Thymus (tissue), 11 donors: Measurements from ENCODE around the gene RPS6KA2. TPM values are rescaled to one million over a fixed set of nuclear protein-coding genes. Genes with fewer than 3 reads are reported as not detected.

Source experiments
- DNase-seq, 9 donors: peaks; one replicate each; pipeline ENCODE4 v3.0.0-alpha.2; 2013; ENCODE audit warnings: low spot score in 9 of 9, low read depth in 6 of 9, missing footprints in 1 of 9
- H3K27ac ChIP-seq, 2 donors: one replicate each; pipeline ENCODE4 v1.5.1; 2013; ENCODE audit warnings: control low read depth in 1 of 2, low read depth in 1 of 2, low read length in 1 of 2, mild to moderate bottlenecking in 1 of 2, moderate library complexity in 1 of 2
- H3K27me3 ChIP-seq, 2 donors: one replicate each; pipeline ENCODE4 v1.5.1; 2013; ENCODE audit warnings: low read length in 1 of 2; ENCODE audit not compliant: control insufficient read depth in 2 of 2, insufficient read depth in 1 of 2
- H3K36me3 ChIP-seq, 2 donors: one replicate each; pipeline ENCODE4 v1.5.1; 2013; ENCODE audit warnings: low read length in 1 of 2, mild to moderate bottlenecking in 1 of 2, moderate library complexity in 1 of 2; ENCODE audit not compliant: control insufficient read depth in 2 of 2, insufficient read depth in 2 of 2
- H3K4me1 ChIP-seq, 2 donors: one replicate each; pipeline ENCODE4 v1.5.1; 2013; ENCODE audit warnings: low read length in 2 of 2; ENCODE audit not compliant: control insufficient read depth in 2 of 2, insufficient read depth in 2 of 2
- H3K4me3 ChIP-seq, 2 donors: one replicate each; pipeline ENCODE4 v1.5.1; 2013; ENCODE audit warnings: low read length in 2 of 2, control low read depth in 1 of 2, mild to moderate bottlenecking in 1 of 2
- H3K9me3 ChIP-seq, 2 donors: one replicate each; pipeline ENCODE4 v1.5.1; 2013; ENCODE audit warnings: low read length in 1 of 2, mild to moderate bottlenecking in 1 of 2; ENCODE audit not compliant: control insufficient read depth in 2 of 2, insufficient read depth in 1 of 2
- WGBS: extraction: QIAGEN DNeasy Blood & Tissue Kit; methylation state at CpG from one replicate; pipeline ENCODE4 v1.1.7; 2013; 5-methylcytosine and 5-hydroxymethylcytosine counted together
- polyA plus RNA-seq: library from polyadenylated mRNA; stranded (reverse); fragments of 200-250 nt; gene quantifications from one replicate; pipeline ENCODE4 v1.2.3, GENCODE V29; 2013
- total RNA-seq: library from RNA; stranded (reverse); fragments of 120-200 nt; gene quantifications from one replicate; pipeline ENCODE4 v1.2.4, GENCODE V29; 2013
- donor health status: healthy.

Gene RPS6KA2
- total and polyA plus RNA-seq, 2 donors = 2.9 to 12.3 TPM

DNA sequence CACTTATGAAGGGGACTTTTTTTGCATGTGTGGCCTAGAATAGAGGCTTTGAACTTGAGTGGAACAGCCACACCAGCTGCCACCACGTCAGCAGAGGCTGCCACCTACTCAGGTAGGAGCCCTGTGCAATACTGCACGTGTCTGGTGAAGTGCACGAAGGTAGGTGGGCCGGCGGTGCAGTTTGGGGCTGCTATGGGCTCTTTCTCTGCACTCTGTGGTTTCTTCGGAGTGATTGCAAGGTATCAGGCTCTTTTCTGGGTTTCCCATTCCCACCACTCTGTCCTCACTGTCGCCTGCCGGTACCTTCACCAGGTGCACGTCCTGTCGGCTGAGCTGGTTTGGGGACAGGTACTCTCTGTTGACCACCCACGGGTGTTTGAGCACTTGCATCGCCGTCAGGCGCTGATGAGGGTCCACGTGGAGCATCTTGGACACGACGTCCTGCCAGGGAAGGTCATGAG, 213.5 kb downstream of the RPS6KA2 start:
- Histone ChIP-seq H3K9me3 (peaks cover 0 to 5% of the 10 kb centered on the region in 2 donors), H3K4me3 (peak overlapping the region; percentile 17 to 26), H3K27ac (peak overlapping the region in 1 of 2 donors; percentile 72), H3K4me1 (peaks cover 75 to 90% of the 10 kb centered on the region in 2 donors), H3K27me3 (no peaks in the 10 kb centered on the region), H3K36me3 (peaks cover 0 to 3% of the 10 kb centered on the region in 2 donors)
- WGBS = 86% methylated on average over 17 of the region's 17 CpGs
- DNase-seq = peak in 3 of 9 donors; percentile 41 to 75 (median 56)

DNA sequence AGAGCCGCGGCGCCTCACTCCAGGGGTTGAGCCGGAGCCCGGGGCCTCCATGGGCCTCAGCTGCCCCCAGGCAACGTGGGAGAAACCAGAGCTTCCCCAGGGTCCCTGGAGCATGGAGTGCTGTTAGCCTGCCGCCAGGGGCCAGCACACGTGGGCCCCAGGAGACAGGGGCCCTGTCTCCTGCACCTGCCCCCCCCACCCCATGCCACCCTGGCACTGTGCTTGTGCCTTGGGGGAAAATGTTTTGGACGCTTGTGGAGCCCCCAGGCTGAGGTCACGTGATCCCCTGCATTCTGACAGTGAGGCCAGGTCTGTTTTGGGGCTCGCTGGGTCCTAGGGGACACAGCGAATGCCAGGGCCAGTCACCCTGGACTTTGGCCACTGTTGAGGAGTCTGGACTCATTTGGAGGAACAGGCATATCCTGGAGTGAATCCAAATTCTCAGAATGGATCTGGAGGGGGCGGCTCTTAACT, 214.1 kb downstream of the RPS6KA2 start:
- 97% methylated on average over 13 of the region's 13 CpGs for WGBS
- no peak for DNase-seq
- Histone ChIP-seq H3K4me1 (peaks cover 69 to 84% of the 10 kb centered on the region in 2 donors), H3K36me3 (peaks cover 0 to 3% of the 10 kb centered on the region in 2 donors), H3K4me3 (peak overlapping the region; percentile 17 to 26), H3K9me3 (peaks cover 0 to 5% of the 10 kb centered on the region in 2 donors), H3K27ac (peak overlapping the region in 1 of 2 donors; percentile 72), H3K27me3 (no peaks in the 10 kb centered on the region)

DNA sequence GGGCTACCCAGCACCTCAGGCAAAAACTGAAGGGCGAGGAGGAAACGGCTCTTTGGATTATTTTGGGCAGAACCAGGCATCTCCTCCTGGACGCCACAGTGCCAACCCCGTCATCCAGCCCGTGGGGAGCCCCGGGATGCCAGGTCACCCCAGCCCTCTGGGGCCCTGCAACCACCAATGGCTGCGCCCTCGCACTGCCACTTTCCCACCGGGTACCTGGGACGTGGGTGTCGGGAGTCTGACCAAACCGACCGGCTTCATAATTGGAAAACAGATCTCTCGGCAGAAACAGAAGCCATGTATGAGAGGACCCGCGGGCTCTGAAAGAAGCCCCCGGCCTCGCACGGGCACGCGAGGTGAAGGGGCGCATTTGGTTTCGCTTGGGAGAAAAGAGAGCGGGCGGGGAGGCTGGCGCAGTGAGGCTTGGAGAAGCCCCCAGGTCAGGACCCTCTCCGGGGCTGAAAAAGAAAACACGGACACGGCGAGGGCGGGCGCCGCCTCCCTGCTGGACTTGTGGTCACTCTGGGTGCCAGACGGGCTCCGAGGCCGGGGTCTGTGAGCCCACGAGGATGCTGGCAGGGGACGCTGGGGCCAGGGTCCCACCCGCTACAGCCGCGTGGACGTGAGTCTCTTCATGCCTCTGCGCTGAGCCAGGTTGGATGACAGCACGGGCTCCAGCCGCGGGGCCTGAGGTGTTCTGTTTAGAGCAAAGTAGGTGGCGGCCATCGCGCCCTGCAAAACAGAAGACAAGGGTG, 214.7 kb downstream of the RPS6KA2 start:
- Histone ChIP-seq H3K4me3 (peak overlapping the region; percentile 17 to 39), H3K27me3 (no peaks in the 10 kb centered on the region), H3K4me1 (peaks cover 63 to 80% of the 10 kb centered on the region in 2 donors), H3K27ac (peak overlapping the region; percentile 96 to 97), H3K9me3 (peaks cover 0 to 5% of the 10 kb centered on the region in 2 donors), H3K36me3 (peaks cover 0 to 3% of the 10 kb centered on the region in 2 donors)
- 94% methylated on average over 49 of the region's 49 CpGs for WGBS
- peak in 1 of 9 donors; percentile 58 for DNase-seq

DNA sequence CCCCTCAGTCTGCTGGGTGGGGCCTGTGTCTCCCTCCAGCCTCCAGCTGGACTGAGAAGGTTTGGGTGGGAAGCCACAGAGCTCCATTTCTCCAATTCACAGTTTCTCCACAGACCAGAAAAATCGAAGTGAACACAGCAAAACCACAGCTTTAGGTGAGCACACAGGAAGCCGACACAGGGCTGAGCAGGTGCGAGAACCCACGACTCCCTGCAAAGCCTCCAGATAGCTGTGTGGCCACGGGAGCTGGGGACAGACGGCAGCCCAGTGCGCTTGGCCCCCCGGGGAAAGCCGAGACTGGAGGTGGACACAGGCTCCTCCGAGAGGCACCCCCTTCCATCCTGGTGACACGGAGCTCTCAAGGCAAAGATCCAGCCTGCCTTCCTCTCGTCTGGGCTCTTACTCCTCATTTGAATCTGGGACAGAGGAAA, 215.3 kb downstream of the RPS6KA2 start:
- 6% methylated on average over 12 of the region's 12 CpGs for WGBS

DNA sequence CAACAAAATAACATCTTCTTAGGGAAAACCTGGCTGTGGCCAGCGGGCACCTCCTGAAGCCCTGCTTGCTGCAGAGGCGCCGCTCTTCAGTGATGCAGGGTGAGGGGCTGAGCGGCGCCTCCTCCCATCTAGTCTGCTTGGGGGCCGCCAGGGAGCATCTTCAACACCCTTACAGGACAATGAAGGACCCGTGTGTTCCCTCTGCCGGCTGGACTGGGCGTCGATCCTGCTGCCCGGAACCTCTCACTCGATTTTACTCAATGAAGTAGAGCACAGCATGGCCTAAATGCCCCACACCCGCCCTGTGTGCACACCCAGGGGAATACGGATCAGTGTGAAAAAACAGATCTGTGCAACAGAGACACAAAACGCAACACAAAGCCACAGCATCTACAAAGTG, 215.8 kb downstream of the RPS6KA2 start:
- Histone ChIP-seq H3K27me3 (no peaks in the 10 kb centered on the region), H3K4me3 (peak overlapping the region; percentile 6 to 39), H3K4me1 (peaks cover 53 to 70% of the 10 kb centered on the region in 2 donors), H3K27ac (peak overlapping the region; percentile 96 to 97), H3K9me3 (no peaks in the 10 kb centered on the region), H3K36me3 (peaks cover 0 to 3% of the 10 kb centered on the region in 2 donors)
- no peak for DNase-seq
- WGBS = 75% methylated on average over 15 of the region's 15 CpGs

More for the DNA sequence above, 215.3 kb downstream of the RPS6KA2 start:
- peaks cover 58 to 74% of the 10 kb centered on the region in 2 donors for H3K4me1 ChIP-seq
- H3K36me3 ChIP-seq = peaks cover 0 to 3% of the 10 kb centered on the region in 2 donors
- peak overlapping the region; percentile 6 to 39 for H3K4me3 ChIP-seq
- DNase-seq = peak in 5 of 9 donors; percentile 56 to 91 (median 73)
- H3K27ac ChIP-seq = peak overlapping the region; percentile 96 to 97
- no peaks in the 10 kb centered on the region for H3K27me3 ChIP-seq
- peaks cover 0 to 4% of the 10 kb centered on the region in 2 donors for H3K9me3 ChIP-seq

DNA sequence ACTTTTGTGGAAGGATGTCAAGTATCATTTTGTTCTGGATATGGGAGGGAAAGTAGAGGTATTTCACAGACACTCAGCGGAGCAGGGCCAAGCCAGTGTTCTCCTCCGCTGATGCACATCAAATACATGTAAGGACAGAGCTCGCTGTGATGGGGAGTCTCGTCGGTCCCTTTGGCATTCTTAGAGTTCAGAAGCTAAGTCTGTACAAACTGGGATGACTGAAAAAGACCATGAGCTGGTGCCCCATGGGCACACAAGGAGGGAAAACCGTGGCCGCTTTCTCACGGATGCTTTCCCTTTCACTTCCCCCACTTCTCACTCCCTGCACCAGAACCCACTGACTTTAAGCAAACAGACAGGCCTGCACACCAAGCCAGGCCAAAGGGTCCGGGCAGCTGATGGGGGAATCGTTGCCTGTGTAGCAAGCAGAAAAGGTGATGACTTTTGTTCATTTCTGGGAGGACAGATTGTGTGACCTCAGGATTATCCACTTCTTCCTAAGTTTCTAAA, 216.6 kb downstream of the RPS6KA2 start:
- no peaks in the 10 kb centered on the region for H3K36me3 ChIP-seq
- H3K4me3 ChIP-seq = no peak overlapping the region
- no peaks in the 10 kb centered on the region for H3K27me3 ChIP-seq
- DNase-seq = no peak
- H3K4me1 ChIP-seq = peaks cover 46 to 62% of the 10 kb centered on the region in 2 donors
- no peaks in the 10 kb centered on the region for H3K9me3 ChIP-seq
- peak overlapping the region in 1 of 2 donors; percentile 97 for H3K27ac ChIP-seq
- WGBS = 82% methylated on average over 10 of the region's 10 CpGs

DNA sequence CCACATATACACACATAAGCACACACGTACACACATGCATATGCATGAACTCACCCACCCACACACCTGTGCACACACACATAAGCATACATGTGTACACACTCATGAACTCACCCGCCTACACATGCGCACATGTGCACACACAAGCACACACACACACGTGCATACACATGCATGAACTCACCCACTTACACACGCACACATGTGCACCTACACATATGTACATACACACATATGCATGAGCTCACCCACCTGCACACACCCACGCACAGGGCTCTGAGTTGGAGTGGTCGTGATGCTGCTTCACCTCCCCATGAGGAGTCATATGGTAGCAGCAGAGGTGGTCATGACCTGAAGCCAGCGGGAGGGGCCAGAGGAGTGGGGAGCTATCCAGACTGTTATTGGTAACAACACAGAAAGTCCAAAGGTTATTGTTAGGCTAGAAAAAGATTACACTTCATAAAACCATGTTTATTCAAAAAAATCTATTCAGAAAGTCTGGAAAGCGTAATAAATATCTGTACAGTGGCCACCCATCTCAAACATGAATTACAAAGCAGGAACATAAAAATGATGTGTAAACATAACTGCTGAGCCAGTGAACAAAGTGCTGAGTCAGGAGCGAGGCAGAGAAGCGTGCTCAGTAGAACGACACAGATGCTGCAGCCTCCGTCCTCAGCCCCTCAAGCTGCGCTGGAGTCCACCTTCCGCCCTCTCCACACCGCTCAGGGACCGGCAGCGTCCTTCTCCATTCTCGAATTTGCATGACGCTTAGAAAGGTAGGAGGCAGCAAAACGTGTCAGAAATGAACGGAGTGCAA, 217.9 kb downstream of the RPS6KA2 start:
- Histone ChIP-seq H3K27ac (no peak overlapping the region), H3K27me3 (no peaks in the 10 kb centered on the region), H3K4me1 (peaks cover 40 to 53% of the 10 kb centered on the region in 2 donors), H3K4me3 (no peak overlapping the region), H3K36me3 (no peaks in the 10 kb centered on the region), H3K9me3 (no peaks in the 10 kb centered on the region)
- no peak for DNase-seq
- 79% methylated on average over 22 of the region's 22 CpGs for WGBS

DNA sequence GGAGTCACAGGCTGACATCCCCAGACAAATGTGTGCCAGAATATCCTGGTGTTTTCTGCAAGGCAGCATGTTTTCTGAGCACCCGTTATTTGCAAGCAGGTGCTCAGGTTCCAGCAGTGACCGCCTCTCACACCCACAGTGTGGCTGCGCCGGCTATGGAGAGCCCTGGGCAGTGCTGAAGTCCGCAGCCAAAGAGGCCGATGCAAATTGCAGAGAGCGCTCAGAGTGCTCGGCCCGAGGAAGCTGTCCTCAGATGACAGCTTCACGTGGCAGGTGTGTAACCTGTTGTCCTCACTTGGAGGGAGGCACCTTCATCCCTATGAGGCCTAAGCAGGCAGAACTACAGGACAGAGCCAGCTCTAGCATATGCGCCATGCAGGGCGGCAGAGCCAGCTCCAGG, 220.9 kb downstream of the RPS6KA2 start:
- Histone ChIP-seq H3K4me1 (peaks cover 13 to 26% of the 10 kb centered on the region in 2 donors), H3K27me3 (no peaks in the 10 kb centered on the region), H3K9me3 (no peaks in the 10 kb centered on the region), H3K36me3 (no peaks in the 10 kb centered on the region), H3K27ac (no peak overlapping the region), H3K4me3 (no peak overlapping the region)
- WGBS = 97% methylated on average over 12 of the region's 12 CpGs
- DNase-seq = no peak
